ENCODE results near the gene DAAM1. TPM values are rescaled to one million over a fixed set of nuclear protein-coding genes. Genes with fewer than 3 reads are reported as not detected.

The DAAM1 gene
- total RNA-seq, 1 donor from 2014 or later, result 232 TPM

DNA sequence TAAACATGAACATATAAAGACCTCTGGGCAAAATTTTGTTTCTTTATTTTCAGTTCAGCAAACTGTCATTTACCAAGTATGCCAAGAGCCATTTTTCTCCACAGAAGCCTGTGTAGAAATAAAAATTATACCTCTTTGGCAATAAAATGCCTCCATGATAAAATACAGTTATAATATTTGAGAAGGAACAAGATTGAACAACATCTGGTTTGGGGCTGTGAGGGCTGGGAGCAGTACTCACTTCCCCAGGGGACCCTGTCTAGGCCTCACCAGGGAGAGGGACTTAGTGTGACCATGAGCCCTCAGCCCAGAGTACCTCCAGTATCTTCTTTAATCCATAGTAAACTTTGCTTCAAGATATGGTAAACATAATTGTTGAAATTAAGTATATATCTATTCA is 65.1 kb downstream of the DAAM1 start:
- no peak for DNase-seq (ENCODE audit: low spot score in 2 of 2)
- no peak for FAIRE-seq

DNA sequence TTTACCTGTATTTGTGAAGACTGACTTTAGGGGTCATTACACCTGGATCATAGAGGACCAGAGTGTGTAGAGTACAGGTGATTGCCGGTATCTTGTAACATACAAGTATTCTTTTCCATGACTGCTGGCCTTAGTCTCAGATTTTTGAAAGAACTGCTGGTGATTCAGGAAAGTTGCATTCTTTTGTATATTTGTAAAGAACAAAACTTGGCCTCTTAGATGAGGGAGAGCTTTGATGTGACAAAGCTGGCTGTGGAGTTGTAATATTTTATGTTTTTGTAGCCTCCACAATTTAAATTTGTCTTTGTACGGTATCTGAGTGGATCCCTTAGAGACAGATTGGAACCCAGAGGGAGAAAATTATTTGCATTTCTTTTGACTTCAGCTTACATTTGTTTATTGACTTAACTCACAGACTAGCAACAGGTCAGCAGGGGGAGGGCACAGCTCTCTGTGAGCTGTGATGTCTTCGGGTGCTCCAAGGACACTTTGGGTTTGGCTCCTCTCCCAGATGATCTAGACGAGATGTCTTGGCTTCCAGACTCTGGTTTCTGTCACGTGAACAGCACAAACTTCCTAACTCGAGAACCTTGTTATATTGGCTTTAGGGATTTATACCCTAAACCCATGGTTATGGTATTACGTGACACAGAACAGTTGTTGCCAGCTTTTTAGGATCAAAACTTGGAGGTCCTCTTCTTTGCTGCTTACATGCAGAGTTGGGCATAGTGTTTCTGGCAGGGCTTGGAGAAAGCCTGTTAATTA is 65.9 kb downstream of the DAAM1 start:
- DNase-seq (ENCODE audit: low spot score in 2 of 2) (peak; percentile 8 to 35), FAIRE-seq (no peak)

- no peak for FAIRE-seq
- DNase-seq (ENCODE audit: low spot score in 2 of 2), result peak in 1 of 2 donors; percentile 9
Measured at GRCh38 chr14:59254911-59255545, 66.6 kb downstream of the DAAM1 start.

- DNase-seq (ENCODE audit: low spot score in 2 of 2), result no peak
- FAIRE-seq, result no peak
Measured at GRCh38 chr14:59256331-59256730, 67.9 kb downstream of the DAAM1 start.

DNA sequence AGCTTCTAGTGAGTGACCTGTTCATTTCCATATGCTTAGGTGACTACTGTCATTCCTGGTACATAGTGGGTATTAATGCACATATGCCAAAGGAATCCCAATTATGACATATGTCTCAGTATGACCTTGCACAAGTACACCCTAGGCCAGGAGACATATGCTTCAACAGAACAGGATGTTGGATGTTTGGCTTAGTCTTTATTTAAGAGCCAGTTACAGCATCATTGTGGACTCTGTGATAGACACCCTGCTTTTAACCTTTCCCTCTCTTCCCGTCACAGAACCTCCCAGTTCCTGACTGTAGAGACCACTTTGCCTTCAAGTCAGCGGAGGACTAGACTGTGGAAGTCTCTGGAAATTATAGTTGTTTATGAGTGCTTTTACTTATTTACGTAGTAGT is 72.9 kb downstream of the DAAM1 start:
- no peak for DNase-seq (ENCODE audit: low spot score in 2 of 2)
- FAIRE-seq, result no peak

GRCh38 chr14:59262717-59263454 is 74.4 kb downstream of the DAAM1 start:
- FAIRE-seq, result no peak
- peak in 1 of 2 donors; percentile 7 for DNase-seq (ENCODE audit: low spot score in 2 of 2)

- no peak for FAIRE-seq
- DNase-seq (ENCODE audit: low spot score in 2 of 2), result no peak
Measured at GRCh38 chr14:59265808-59266207, 77.3 kb downstream of the DAAM1 start.

DNA sequence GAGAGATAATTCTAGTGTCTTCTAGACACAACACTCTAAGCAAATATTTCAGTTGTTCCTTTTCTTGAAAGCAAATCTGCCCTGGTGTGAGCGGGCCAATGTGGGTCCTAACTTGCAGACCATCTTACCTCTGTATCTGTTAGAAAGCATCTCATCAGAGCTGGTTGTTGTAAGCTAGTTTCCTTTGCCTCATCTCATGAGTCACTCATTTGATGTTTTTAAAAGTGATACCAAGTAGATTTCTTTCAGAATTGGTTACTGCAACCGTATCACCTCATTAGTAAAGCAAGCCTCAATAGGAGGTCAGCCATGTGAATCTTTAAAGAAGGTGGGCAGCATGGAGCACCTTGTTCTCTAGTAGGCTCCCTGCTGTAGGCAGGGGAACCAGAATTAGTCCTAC is 78.6 kb downstream of the DAAM1 start:
- no peak for FAIRE-seq
- DNase-seq (ENCODE audit: low spot score in 2 of 2), result no peak

GRCh38 chr14:59268011-59268410 is 79.5 kb downstream of the DAAM1 start:
- no peak for FAIRE-seq
- no peak for DNase-seq (ENCODE audit: low spot score in 2 of 2)

DNA sequence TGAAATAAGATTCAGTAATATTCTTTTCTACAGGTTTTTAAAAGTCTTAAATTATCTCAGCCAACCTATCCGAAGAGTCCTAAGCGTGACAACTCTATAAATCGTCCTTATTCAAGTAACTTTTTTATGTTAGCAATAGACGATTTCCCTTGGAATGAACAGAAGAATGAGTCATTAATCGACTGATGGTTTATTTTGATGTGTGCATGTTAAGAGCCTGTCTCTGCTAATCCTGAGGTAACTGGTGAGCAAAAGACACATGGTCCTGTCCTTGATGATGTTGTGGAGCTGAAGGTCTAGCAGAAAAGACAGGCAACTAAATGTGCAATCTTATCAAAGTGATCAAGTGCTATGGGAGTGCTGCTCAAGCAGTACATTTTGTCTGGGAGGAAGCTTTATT is 80.4 kb downstream of the DAAM1 start:
- DNase-seq (ENCODE audit: low spot score in 2 of 2) (no peak), FAIRE-seq (no peak)

GRCh38 chr14:59269466-59269865 is 81.0 kb downstream of the DAAM1 start:
- DNase-seq (ENCODE audit: low spot score in 2 of 2) (no peak), FAIRE-seq (no peak)

DNA sequence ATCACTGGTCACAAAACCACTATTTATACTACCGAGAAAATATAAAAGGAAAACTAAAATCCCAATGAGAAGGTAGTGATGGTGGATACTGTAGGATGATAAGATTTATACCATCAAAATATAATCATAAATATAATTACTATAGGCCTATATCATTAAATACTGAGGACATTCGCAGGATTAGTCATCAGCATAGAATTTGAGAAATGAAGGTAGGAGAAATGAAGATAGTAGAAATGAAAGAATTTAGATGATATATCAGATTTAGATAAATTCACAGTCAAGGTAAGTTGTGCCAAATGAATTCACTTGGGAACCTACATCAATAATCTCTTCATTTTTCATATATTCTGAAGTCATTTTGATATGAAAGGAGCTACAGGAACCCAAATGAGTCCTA is 82.8 kb downstream of the DAAM1 start:
- DNase-seq (ENCODE audit: low spot score in 2 of 2), result no peak
- FAIRE-seq, result no peak

- FAIRE-seq (no peak), DNase-seq (ENCODE audit: low spot score in 2 of 2) (no peak)
Measured at GRCh38 chr14:59271734-59272133, 83.3 kb downstream of the DAAM1 start.

DNA sequence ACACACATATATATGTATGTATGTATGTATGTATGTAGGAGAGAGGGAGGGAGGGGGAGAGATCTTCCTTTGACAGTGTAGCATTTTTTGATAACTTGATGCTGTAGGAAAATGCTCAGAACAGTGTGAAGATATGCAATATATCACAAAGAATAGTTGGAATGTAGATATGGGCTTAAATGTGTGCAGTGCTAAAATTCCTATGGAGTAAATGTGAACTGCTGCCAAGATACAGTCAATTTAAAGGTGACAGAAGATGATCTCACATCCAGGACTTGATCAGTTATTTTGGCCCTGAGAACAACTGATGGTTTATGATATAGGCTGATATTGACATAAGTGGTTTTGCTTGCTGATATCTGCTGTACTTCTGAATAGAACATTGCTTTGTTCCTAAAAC is 84.2 kb downstream of the DAAM1 start:
- FAIRE-seq (no peak), DNase-seq (ENCODE audit: low spot score in 2 of 2) (no peak)

GRCh38 chr14:59273737-59274136 is 85.3 kb downstream of the DAAM1 start:
- FAIRE-seq (no peak), DNase-seq (ENCODE audit: low spot score in 2 of 2) (no peak)

DNA sequence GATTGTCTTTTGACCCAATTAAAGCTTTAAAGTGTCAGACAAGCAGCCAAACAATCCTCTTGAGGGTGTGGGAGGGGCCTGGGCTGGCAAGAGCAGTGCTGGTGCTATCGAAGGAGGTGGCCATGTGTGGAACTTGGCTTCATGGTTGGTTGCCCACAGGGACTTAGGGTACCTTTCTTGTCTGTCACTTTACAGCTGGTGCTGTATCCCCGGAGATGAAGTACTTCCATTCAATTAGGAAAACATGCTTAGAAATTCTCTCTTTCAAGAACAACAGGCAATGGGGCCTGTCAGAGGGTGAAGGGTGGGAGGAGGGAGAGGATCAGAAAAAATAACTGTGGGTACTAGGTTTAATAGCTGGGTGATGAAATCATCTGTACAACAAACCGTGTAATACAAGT is 86.5 kb downstream of the DAAM1 start:
- no peak for FAIRE-seq

DNA sequence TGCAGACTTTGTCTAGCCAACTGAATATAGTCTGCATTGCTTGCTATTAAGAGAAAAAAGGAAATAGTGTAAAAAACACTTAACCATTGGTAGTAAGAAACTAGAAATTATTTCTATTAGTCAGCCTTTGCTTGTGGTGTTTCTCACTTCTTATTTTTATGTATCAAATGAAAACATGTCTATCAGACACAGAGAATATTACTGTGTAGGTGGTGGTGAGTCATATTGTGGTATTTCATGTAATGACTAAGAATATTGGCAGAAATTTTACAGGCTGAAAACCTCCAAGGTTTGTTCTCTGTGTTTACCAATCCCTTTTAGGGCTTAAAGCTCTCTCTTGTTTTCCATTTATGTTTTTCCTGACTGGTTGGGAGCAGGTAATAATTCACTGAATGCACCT is 87.2 kb downstream of the DAAM1 start:
- DNase-seq (ENCODE audit: low spot score in 2 of 2) (no peak), FAIRE-seq (no peak)

More for the DNA sequence above, 86.5 kb downstream of the DAAM1 start:
- DNase-seq (ENCODE audit: low spot score in 2 of 2), result no peak

- FAIRE-seq (no peak), DNase-seq (ENCODE audit: low spot score in 2 of 2) (no peak)
Measured at GRCh38 chr14:59276235-59276634, 87.8 kb downstream of the DAAM1 start.

GRCh38 chr14:59277659-59278058 is 89.2 kb downstream of the DAAM1 start:
- FAIRE-seq (no peak), DNase-seq (ENCODE audit: low spot score in 2 of 2) (no peak)

- DNase-seq (ENCODE audit: low spot score in 2 of 2), result no peak
- no peak for FAIRE-seq
Measured at GRCh38 chr14:59278111-59278510, 89.6 kb downstream of the DAAM1 start.

- DNase-seq (ENCODE audit: low spot score in 2 of 2) (no peak), FAIRE-seq (no peak)
Measured at GRCh38 chr14:59280961-59281360, 92.5 kb downstream of the DAAM1 start.
